NCI-H2196 (cell line): ENCODE data around the gene AKT1.
"Not testable (repeated sequence)": the region's sequence is repeated elsewhere in the genome, so short reads cannot be mapped to it uniquely, and the experiment has no call there.

Source experiments
- DNase-seq: peaks from one replicate; lab custom pipeline; 2025; ENCODE audit not compliant: unreplicated experiment; lab: John Stamatoyannopoulos, UW

AKT1 gene

DNA sequence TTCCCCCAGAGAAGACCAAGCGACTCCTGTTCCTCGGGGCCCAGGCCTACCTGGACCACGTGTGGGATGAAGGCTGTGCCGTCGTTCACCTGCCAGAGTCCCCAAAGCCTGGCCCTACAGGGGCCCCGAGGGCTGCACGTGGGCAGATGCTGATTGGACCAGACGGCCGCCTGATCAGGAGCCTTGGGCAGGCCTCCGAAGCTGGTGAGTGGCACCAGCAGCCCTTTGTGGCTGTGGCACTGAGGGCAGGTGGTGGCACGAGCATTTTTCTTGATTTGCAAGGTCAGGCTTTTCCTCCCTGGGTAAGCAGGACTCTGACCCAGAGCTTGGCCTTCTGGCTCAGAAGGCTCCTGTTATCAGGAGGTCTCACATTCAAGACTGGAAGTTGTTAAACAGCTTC lies 39.9 kb downstream of the AKT1 start:
- DNase-seq = no peak

DNA sequence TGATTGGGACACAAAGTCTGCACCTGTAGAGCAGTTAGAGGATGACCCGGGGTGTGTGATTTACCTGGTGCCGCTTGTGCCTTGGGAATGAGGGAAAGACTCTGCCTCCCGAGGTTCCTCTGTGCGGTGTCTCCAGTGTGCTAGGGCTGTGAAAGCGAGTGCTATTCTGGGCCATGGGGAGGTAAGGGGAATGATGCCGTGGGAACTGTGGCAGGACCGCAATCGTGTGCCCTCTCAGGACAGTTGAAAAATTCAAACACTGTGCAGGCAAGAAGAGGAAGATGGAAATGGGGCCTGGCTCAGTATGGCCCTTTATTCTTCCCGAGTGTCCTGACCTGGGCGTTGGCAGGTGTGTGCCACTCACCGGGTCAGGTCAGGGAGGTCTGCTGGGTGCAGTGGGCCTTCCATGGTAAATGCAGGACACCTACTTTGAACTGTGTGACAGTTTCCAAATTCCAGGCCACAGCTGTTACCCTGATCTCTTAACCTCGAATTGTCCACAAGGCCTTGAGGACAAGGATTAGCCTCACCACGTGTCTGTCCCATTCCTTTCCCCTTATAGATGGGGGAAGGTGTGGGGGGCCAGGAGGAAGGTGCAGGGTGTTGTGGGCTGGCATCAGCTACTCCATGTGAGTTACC lies 41.2 kb downstream of the AKT1 start:
- no peak for DNase-seq

DNA sequence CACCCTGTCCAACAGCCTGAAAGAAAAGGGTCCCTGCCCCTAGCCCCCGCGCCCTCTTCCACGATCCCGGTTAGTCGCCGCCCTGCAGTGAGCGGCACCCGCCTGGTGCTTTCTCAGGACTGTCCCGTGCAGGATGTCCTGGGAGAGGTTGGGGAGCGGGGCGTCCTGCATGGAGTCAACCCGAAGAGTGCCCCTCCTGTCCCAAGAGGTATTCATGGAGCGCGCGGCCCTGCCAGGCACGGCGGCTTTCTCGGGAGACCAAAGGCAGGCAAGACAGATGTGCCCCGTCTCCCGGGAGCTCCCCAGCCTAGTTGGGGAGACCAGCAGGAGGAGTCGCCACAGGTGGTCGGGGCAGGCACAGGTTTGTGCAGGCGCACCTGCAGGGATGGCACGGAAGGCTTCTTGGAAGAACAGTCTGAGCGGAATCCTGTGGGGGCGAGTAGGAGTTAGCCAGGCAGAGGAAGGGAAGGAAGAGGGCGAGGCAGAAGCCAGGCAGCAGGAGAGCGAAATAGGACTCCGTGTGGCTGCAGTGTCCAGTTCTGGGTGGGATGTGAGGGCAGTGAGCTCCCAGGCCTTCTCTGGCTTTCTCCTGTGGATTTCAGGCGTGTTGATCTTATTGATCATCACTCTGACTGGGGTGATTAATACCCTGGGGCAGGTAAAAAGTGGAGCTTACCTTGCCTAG lies 41.9 kb downstream of the AKT1 start:
- DNase-seq = no peak

DNA sequence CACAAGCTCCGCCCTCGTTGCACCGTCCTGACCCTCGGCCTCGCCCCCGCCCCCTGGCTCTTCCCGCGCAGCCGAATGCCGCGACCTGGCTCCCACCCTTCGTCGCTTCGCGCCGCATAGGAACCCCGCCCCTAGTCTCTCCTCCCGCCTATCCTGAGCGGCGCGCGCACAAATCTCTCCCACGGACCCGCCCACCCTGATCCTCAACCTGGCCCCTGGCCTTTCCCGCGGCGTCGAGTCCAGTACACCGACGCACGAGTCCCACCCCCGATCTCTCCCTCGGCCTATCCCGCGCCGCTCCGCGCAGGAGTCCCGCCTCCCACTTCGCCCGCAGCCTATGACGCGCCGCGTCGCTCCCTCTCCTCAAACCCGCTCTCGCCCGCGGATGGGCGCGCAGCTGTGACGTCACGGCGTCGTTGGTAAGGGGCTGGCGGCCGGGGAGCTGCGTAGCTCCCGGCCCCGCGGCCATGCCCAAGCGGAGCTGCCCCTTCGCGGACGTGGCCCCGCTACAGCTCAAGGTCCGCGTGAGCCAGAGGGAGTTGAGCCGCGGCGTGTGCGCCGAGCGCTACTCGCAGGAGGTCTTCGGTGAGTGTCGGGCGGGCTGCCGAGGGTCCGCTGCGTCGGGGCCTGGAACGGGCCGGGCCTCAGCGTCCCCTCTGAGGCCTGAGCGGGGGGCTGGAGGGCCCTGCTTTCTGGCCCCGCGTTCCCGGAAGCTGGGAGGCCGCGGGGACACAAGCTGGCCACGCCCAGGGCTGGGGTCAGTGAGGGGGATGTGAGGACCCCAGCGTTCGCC lies 42.6 kb downstream of the AKT1 start, which contains the start of gene SIVA1:
Gene SIVA1 (plus strand): TSS at position 413 of the 793 bp plus-strand sequence. CDS start 55 bp downstream, at position 468.
- DNase-seq = peak; percentile 99

DNA sequence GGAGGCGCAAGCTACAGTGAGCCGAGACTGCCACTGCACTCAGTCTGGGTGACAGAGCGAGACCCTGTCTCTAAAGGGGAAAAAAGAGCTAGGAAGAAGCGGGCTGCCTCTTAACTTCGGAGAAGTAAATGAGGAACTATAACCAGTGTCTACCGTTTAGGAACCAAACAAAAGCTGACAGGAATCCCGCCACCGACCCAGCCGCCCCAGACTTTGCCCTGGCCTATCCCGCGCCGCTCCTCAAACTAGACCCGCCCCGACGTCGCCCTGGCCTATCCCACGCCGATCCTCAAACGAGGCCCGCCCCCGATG lies 43.2 kb downstream of the AKT1 start:
- DNase-seq = no peak

DNA sequence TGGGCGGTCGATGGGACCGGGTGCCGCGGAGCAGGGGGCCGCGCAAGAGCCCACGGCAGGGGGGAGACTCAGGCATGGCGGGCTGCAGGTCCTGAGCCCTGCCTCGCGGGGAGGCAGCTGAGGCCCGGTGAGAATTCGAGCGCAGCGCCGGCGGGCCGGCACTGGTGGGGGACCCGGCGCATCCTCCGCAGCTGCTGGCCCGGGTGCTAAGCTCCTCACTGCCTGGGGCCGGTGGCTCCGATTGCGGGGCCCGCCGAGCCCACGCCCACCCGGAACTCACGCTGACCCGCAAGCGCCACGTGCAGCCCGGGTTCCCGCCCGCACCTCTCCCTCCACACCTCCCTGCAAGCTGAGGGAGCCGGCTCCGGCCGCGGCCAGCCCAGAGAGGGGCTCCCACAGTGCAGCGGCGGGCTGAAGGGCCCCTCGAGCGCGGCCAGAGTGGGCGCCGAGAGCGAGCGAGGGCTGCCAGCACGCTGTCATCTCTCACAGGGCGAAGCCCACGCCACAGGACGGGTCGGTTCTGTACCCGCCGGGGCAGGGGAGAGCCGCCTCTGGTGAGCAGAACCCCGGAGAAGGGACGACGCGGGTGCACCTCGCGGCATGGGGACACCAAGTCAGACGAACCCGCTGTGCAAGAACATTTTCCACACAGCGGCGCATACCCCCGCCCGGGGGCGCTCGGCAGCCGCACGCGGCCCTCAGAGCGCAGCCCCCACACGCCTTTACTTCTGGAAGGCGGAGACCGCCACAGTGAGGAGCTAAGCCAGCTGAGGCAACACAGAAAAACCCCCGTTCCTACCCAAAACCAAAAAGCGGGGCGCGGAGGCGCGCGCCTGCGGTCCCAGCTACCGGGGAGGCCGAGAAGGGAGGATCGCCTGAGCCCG lies 43.8 kb downstream of the AKT1 start:
- DNase-seq = no peak

DNA sequence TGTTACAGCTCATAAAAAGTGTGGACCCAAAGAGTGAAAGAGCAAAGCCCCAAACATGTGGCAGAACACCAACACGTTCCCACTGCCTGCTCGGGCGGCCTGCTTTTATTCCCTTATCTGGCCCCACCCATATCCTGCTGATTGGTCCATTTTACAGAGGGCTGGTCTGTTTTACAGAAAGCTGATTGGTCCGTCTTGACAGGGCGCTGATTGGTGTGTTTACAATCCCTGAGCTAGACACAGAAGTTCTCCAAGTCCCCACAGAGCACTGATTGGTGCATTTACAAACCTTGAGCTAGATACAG lies 44.8 kb downstream of the AKT1 start:
- DNase-seq = not testable (repeated sequence)

DNA sequence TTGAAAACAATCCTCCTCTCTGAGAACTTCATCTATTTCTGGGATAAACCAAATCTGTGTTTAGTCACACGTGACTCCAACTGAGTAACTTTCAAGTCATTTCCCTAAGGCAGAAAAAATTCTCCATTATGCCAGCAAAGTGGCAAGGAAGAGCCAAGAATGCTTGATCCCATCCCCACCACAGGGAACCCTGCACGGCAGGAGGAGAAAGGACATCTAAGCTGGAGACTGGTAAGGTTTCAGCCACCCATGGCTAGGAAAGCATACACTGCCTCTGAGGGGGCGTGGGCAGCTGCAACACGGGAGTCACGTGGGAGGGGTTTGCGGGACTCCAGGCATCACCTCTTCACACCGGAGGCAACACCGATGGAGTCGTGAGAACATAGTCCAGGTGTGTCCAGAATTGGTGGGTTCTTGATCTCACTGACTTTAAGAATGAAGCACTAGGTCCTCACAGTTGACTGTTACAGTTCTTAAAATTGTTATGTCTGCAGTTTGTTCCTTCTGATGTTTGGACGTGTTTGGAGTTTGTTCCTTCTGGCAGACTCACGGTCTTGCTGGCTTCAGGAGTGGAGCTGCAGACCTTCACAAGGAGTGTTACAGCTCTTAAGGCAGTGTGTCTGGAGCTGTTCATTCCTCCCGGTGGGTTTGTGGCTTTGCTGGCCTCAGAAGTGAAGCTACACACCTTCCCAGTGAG lies 45.3 kb downstream of the AKT1 start:
- no peak for DNase-seq

DNA sequence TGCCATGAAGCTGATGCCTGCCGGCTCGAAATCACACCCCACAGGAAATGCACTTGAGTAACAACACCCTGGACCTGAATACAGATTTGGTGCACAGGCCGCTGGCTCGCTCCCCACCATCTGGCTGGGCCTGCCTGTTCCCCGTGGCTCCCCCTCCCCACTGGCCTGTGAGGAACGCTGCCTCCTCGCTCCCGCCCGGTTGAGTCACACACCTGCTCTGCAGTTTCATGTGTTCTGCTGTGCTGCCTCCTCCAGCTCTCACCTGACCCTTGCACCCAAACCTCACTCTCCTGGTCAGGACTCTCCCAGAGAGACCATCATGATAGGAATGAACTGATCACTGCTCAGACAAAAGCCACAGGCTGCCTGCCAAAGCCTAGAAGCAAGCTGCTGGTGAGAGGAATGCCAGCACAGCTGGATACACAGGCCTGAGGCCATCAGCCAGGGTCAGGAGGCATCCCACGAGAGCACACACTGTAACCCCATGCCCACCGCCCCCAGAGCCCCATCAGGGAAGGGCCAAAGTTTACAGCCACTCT lies 46.4 kb downstream of the AKT1 start:
- peak; percentile 13 for DNase-seq

DNA sequence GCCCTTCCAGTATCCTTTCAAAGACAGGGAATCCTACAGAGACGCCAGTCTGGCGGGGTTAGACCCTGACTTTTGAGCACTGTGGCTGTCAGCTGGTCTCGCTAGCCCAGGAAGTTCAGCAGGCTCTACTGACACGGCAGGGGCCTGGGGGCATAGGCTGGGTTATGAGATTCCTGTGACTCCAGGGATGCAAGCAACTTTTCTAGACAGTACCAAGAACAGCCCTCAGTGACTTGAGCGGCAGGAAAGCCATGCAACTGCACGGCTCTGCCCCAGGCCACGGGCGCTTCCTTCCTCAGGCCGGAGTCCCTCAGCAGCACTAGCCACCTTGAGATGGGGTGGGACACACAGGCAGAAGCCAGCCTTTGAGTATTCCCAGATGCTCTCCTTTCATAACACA lies 47.7 kb downstream of the AKT1 start:
- DNase-seq = no peak

DNA sequence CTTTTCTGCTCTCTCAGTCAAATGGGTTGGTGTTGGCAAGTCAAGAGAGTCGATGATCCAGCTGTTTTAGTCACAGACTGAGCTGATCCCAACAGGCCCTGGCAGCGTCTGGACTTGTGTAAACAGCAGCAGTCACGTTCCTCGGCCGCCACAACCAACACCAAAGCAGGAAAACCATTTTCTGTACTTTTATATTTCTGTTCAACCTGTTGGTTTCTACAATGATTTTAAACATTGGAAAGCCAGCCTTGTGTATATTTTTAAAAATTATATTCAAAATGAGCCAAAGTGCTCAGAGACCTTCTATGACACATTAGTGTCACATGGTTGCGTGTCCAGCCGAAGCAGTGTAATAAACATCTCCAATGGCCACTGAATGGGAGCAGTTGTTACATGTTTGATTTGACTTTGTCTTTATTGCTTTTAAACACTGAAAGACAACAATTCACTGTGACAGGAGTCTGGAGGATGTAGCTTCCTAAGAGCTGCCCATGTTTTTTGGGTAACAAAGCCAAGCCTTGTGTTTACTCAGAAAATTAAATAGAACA lies 48.5 kb downstream of the AKT1 start:
- no peak for DNase-seq

DNA sequence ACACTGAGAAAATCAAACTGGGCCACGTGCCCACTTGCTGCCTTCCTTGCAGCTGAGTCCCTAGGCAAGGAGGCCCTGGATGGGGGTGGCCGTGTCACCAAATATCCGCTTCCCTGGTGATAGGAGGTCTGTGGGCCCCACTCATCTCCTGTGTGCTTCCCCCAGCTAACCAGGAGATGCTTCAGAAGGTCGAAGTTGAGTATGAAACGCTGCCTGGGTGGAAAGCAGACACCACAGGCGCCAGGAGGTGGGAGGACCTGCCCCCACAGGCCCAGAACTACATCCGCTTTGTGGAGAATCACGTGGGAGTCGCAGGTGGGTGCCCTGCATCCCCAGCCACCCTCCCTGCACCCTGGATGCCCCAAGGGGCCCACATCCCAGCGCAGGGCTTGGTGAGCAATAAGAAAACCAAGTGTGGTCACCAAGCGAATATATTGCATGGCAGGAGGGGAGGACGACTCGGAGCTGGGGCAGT lies 49.4 kb downstream of the AKT1 start:
- no peak for DNase-seq

DNA sequence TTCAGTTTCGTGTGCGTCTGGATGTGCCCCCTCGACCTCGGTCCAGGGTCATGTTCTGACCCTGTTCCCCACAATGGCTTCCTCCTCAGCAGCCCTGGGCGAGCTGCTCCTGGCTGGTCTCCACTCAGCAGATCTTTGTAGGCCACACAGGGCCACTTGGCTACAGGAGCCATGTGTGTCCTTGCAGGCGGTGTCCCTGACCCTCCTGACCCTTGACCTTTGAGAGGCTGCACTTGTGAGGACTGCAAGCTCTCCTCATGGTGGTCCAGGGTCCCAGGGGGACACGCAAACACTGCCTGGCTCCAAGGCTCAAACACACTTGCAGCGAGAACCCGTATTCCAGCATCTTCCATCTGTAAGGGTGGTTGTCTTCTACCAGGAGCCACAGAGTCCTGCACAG lies 50.1 kb downstream of the AKT1 start:
- DNase-seq = no peak

DNA sequence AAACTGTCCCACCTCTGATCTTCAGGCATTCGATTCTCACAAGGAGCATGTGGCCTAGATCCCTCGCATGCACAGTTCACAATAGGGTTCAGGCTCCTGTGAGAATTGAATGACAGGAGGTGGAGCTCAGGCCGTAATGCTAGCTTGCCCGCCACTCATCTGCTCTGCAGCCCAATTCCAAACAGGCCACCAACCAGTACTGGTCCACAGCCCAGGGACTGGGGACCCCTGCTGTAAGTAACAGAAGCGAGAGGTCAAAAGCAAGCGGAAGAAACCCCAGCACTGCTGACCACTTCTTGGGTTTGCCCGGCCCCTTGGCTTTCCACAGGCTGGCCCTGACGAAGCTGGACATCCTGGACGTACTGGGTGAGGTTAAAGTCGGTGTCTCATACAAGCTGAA lies 51.1 kb downstream of the AKT1 start:
- DNase-seq = no peak

DNA sequence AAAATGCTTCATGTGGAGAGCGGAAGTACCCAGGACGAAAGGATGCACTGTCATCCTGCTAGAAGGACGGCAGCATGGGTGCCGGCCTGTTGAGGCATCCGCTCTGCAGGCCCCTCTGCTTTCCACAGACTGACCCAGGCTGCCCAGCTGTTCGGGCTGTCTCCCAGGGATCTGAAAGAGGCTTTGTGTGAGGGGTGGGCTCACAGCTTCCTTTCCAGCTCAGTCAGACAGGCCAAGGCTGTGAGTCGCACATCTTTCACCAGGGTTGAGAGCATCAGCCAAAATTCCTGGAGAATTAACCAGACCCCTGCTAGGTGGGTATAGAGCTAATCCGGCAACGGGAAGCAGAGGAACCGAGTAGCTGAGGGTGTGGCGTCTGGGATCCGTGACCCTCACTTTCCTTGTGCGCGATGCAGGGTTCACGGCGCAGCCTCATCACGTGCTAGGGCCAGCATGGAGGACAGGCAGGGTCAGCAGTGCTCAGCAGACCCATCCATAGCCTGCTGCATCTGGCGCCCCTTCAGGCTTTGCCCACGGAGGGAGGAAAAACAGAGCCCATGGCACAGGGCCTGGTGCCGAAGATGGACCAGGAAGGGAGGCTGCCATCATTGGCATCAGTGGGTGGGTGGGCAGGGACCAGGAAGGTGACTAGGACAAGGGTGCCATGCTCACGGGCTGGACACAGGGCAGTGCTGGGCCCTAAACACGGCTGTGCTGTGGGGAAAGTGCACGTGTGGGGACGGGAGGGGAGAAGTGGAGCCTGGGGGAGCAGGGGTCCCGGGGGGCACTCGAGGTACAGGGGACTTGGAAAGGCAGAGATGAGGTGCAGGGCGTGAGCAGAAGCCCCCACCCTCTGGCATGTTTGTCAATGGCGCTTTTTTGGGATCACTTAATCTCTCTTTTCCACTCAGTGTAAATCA lies 51.8 kb downstream of the AKT1 start:
- DNase-seq = no peak

DNA sequence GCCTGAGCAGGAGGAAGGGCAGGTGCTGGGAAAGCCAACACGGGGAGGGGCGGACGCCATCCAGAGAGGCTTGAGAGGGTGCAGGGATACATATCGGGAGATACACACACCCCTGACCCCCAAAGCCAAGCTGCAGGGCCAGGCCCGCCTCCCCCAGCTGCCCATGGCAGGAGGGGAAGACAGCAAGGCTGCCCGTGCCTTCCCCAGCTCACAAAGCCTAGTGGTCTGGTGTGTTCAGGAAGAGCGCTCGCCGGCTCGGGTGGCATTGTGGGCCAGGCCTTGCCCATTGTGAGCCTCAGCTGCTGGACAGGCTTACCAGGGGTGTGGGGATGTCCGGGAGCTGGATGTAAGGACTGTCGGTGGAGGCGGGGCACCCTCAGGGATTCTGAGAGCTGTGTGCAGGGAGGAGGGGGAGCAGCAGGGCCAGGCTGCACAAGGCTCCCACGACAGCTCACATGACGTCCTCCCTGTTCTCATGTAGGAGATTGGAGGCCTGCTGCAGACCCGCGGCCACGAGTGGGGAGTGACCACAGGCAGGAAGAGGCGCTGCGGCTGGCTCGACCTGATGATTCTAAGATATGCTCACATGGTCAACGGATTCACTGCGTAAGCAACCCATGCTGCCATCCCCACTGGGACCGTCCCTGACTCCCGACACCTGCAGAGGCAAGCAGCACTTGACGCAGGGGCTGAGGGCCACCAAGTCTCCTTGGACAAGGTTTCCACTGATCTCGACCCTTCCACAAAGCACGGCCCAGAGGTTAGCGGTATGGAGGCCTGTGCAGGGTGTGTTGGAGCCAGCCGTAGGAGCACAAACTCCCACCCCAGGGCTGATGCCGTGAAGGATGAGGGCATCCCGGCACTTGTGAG lies 52.7 kb downstream of the AKT1 start:
- DNase-seq = no peak

DNA sequence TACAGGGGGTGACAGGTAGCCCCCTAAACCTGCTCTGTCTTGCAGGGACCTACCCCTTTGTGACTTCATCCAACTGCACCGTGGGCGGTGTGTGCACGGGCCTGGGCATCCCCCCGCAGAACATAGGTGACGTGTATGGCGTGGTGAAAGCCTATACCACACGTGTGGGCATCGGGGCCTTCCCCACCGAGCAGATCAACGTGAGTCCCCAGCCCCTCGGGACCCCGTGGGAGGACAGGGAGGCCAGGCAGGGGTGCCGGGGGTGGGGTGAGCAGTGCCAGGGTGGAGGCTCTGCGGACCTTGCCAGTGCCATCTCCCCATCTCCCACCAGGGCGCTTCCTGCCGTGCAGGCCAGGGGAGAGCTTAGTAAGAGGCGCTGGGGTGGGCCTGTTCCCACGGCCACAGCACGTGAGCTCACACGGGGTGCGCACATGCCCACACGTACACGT lies 53.7 kb downstream of the AKT1 start:
- DNase-seq = no peak
